VCaP (cell line): ENCODE measurements around the gene SYT11.

Source experiments
- H3K27ac ChIP-seq: fragments of 450-650 bp; 2 replicates; pipeline ENCODE4 v1.5.1; 2017
- TF ChIP-seq, protein P1 (sequence below): fragments of 450-650 bp; conservative IDR thresholded peaks from 2 replicates; pipeline ENCODE4 v1.5.1; 2017; ENCODE audit warnings: mild to moderate bottlenecking, moderate library complexity

Gene SYT11

GRCh38 chr1:155909894-155910293 lies 50.5 kb downstream of the SYT11 start:
- TF ChIP-seq, protein P1, sequence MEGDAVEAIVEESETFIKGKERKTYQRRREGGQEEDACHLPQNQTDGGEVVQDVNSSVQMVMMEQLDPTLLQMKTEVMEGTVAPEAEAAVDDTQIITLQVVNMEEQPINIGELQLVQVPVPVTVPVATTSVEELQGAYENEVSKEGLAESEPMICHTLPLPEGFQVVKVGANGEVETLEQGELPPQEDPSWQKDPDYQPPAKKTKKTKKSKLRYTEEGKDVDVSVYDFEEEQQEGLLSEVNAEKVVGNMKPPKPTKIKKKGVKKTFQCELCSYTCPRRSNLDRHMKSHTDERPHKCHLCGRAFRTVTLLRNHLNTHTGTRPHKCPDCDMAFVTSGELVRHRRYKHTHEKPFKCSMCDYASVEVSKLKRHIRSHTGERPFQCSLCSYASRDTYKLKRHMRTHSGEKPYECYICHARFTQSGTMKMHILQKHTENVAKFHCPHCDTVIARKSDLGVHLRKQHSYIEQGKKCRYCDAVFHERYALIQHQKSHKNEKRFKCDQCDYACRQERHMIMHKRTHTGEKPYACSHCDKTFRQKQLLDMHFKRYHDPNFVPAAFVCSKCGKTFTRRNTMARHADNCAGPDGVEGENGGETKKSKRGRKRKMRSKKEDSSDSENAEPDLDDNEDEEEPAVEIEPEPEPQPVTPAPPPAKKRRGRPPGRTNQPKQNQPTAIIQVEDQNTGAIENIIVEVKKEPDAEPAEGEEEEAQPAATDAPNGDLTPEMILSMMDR, result no peak
- H3K27ac ChIP-seq, result peak overlapping the region; percentile 83

GRCh38 chr1:155910621-155911121 lies 51.3 kb downstream of the SYT11 start:
- peak overlapping the region; percentile 83 for H3K27ac ChIP-seq
- TF ChIP-seq, protein P1, result no peak

GRCh38 chr1:155911156-155912055 lies 52.0 kb downstream of the SYT11 start, which contains the start of gene RIT1:
RIT1 (minus strand) TSS chr1:155911349; CDS start chr1:155910761, 588 bp downstream.
- peak within 1 kb of the TSS; percentile 83 for H3K27ac ChIP-seq
- TF ChIP-seq, protein P1, result no peak; the same call in 1 of the 2 replicates

- TF ChIP-seq, protein P1, result no peak
- peak overlapping the region; percentile 83 for H3K27ac ChIP-seq
Measured at GRCh38 chr1:155912056-155912536, 52.7 kb downstream of the SYT11 start.

- TF ChIP-seq, protein P1, result no peak
- no peak overlapping the region; the same call in 1 of the 2 replicates for H3K27ac ChIP-seq
Measured at GRCh38 chr1:155913969-155914757, 54.8 kb downstream of the SYT11 start.

- TF ChIP-seq, protein P1, result no peak
- H3K27ac ChIP-seq, result no peak overlapping the region
Measured at GRCh38 chr1:155918660-155919059, 59.3 kb downstream of the SYT11 start.

GRCh38 chr1:155919801-155920200 lies 60.4 kb downstream of the SYT11 start:
- TF ChIP-seq, protein P1, result no peak
- no peak overlapping the region for H3K27ac ChIP-seq
